GM18873 (cell line): ENCODE measurements around the gene MAPK8IP1.

Experiments used
- ATAC-seq: cut with Tn5 transposase; IDR thresholded peaks from one replicate; pipeline ENCODE4 v1.9.1; 2021; ENCODE audit warnings: mild to moderate bottlenecking, moderate library complexity, moderate number of reproducible peaks; ENCODE audit not compliant: unreplicated experiment, low FRiP score

MAPK8IP1 gene

GRCh38 chr11:45859661-45860140 is 25.8 kb upstream of the MAPK8IP1 start:
- ATAC-seq, result no peak

GRCh38 chr11:45860348-45860747 is 25.1 kb upstream of the MAPK8IP1 start:
- no peak for ATAC-seq

- ATAC-seq, result no peak
Observed at GRCh38 chr11:45860764-45861510, 24.5 kb upstream of the MAPK8IP1 start.

- no peak for ATAC-seq
Observed at GRCh38 chr11:45864041-45864440, 21.4 kb upstream of the MAPK8IP1 start.

GRCh38 chr11:45869551-45869950 is 15.9 kb upstream of the MAPK8IP1 start:
- no peak for ATAC-seq

- ATAC-seq, result no peak
Observed at GRCh38 chr11:45870706-45871105, 14.7 kb upstream of the MAPK8IP1 start.

- ATAC-seq, result no peak
Observed at GRCh38 chr11:45871638-45872037, 13.8 kb upstream of the MAPK8IP1 start.

- ATAC-seq, result no peak
Observed at GRCh38 chr11:45872651-45873356, 12.6 kb upstream of the MAPK8IP1 start.

- no peak for ATAC-seq
Observed at GRCh38 chr11:45876401-45876800, 9.1 kb upstream of the MAPK8IP1 start.

GRCh38 chr11:45877221-45877620 is 8.2 kb upstream of the MAPK8IP1 start:
- ATAC-seq, result no peak

- no peak for ATAC-seq
Observed at GRCh38 chr11:45877845-45878244, 7.6 kb upstream of the MAPK8IP1 start.

GRCh38 chr11:45879803-45880686 is 5.4 kb upstream of the MAPK8IP1 start:
- ATAC-seq, result no peak

GRCh38 chr11:45880772-45881570 is 4.5 kb upstream of the MAPK8IP1 start:
- ATAC-seq, result no peak

- ATAC-seq, result no peak
Observed at GRCh38 chr11:45881708-45882368, 3.6 kb upstream of the MAPK8IP1 start.

GRCh38 chr11:45884596-45885185 is 760 bp upstream of the MAPK8IP1 start:
- ATAC-seq, result no peak

- ATAC-seq, result no peak
Observed at GRCh38 chr11:45885921-45886721, 670 bp downstream of the MAPK8IP1 start.

GRCh38 chr11:45886816-45887520 is 1.5 kb downstream of the MAPK8IP1 start:
- ATAC-seq, result no peak

GRCh38 chr11:45887587-45887986 is 2.1 kb downstream of the MAPK8IP1 start:
- no peak for ATAC-seq
